Endothelial cell of umbilical vein (primary cell): ENCODE measurements around the gene ZNF330. TPM values are rescaled to one million over a fixed set of nuclear protein-coding genes. Genes with fewer than 3 reads are reported as not detected.

ENCODE experiments used
- BruUV-seq: library from RNA; stranded (reverse); fragments of 400-500 nt; replicated peaks from 2 replicates; lab custom pipeline; 2021; lab: Mats Ljungman, UMichigan
- CTCF ChIA-PET: fragments of 300-600, 350-600 bp; sonication (Branson Sonifier 250); formaldehyde crosslinking; loops from one replicate; lab custom pipeline; 2021; ENCODE audit warnings: antibody characterized with exemption, inconsistent platforms; lab: Charles Lee
- POLR2A ChIA-PET: fragments of 300-600, 350-600 bp; sonication (Branson Sonifier 250); formaldehyde crosslinking; loops from one replicate; lab custom pipeline; 2021; ENCODE audit warnings: antibody characterized with exemption, inconsistent platforms; lab: Charles Lee
- DNase-seq: peaks from one replicate; pipeline ENCODE4 v3.0.0-alpha.2; 2011; ENCODE audit warnings: low read depth, low spot score
- FAIRE-seq: peaks from 2 replicates; lab custom pipeline; 2011; peaks lifted over from hg19 to GRCh38; lab: Jason Lieb, UNC
- H2AFZ ChIP-seq: 2 replicates; pipeline ENCODE4 v1.6.0; 2012; ENCODE audit warnings: low read depth, low read length, control low read depth, inconsistent platforms
- H3K27ac ChIP-seq: 2 replicates; pipeline ENCODE4 v1.5.1; 2011; ENCODE audit warnings: low read depth, mild to moderate bottlenecking, control low read depth, low read length, moderate library complexity; ENCODE audit not compliant: insufficient read depth
- H3K27me3 ChIP-seq, 2 experiments: 2 replicates each; pipeline versions ENCODE4 v1.6.0 to v1.6.1; 2011; ENCODE audit warnings: low read length in 2 of 2, mixed read lengths in 1 of 2; ENCODE audit not compliant: control insufficient read depth in 2 of 2, insufficient read depth in 2 of 2
- H3K36me3 ChIP-seq, 2 experiments: 2 replicates in 1 of 2; 3 replicates in 1 of 2; pipeline ENCODE4 v1.5.1; 2011; ENCODE audit warnings: low read length in 2 of 2, mild to moderate bottlenecking in 1 of 2, moderate library complexity in 1 of 2; ENCODE audit not compliant: control insufficient read depth in 2 of 2, insufficient read depth in 2 of 2; ENCODE audit errors: extremely low read depth in 1 of 2
- H3K4me1 ChIP-seq: 3 replicates; pipeline ENCODE4 v1.5.1; 2011; ENCODE audit warnings: mild to moderate bottlenecking, low read length; ENCODE audit not compliant: control insufficient read depth, insufficient read depth; ENCODE audit errors: extremely low read depth
- H3K4me2 ChIP-seq: 2 replicates; pipeline ENCODE4 v1.6.1; 2011; ENCODE audit warnings: low read length, control low read depth, mixed read lengths; ENCODE audit not compliant: insufficient read depth
- H3K4me3 ChIP-seq, 3 experiments: fragments of 200-600 bp in 1 of 3; sonication (generic), shearing (Covaris generic) in 1 of 3; replicated peaks in 1 of 3; 2 replicates each; pipeline ENCODE4 v1.5.1; 2011 to 2016; ENCODE audit warnings: control low read depth in 3 of 3, low read length in 3 of 3, mild to moderate bottlenecking in 2 of 3, inconsistent platforms in 1 of 3, low read depth in 1 of 3, moderate library complexity in 1 of 3; ENCODE audit not compliant: insufficient read depth in 1 of 3
- H3K79me2 ChIP-seq: 2 replicates; pipeline ENCODE4 v1.6.0; 2012; ENCODE audit warnings: low read length, inconsistent platforms; ENCODE audit not compliant: control insufficient read depth, insufficient read depth
- H3K9ac ChIP-seq: replicated peaks from 2 replicates; pipeline ENCODE3; 2011; ENCODE audit warnings: low read length, control low read depth; ENCODE audit not compliant: insufficient read depth; ENCODE audit errors: extremely low read depth
- H3K9me1 ChIP-seq: replicated peaks from 3 replicates; pipeline ENCODE4 v1.6.0; 2011; ENCODE audit warnings: mild to moderate bottlenecking, low read length; ENCODE audit not compliant: control insufficient read depth, insufficient read depth; ENCODE audit errors: extremely low read depth
- H3K9me3 ChIP-seq: replicated peaks from 2 replicates; pipeline ENCODE4 v1.5.1; 2012; ENCODE audit warnings: low read length, inconsistent platforms; ENCODE audit not compliant: control insufficient read depth, insufficient read depth
- H4K20me1 ChIP-seq: replicated peaks from 2 replicates; pipeline ENCODE3; 2011; ENCODE audit warnings: mild to moderate bottlenecking, low read length; ENCODE audit not compliant: control insufficient read depth, insufficient read depth; ENCODE audit errors: extremely low read depth
- CTCF ChIP-seq, 2 donors: IDR thresholded peaks; 1 replicate in 1 of 2; 2 replicates in 1 of 2; pipeline ENCODE4 v1.5.1; 2011; ENCODE audit warnings: low read length in 2 of 2, mild to moderate bottlenecking in 2 of 2, moderate library complexity in 2 of 2, control low read depth in 1 of 2, inconsistent platforms in 1 of 2, low read depth in 1 of 2; ENCODE audit not compliant: insufficient read depth in 1 of 2; ENCODE audit errors: extremely low read depth in 1 of 2
- EZH2 ChIP-seq: IDR thresholded peaks from 2 replicates; pipeline ENCODE4 v1.6.1; 2012; ENCODE audit warnings: borderline replicate concordance, low read depth, mild to moderate bottlenecking, moderate library complexity, low read length, inconsistent platforms; ENCODE audit not compliant: severe bottlenecking
- FOS ChIP-seq: IDR thresholded peaks from 2 replicates; pipeline ENCODE4 v1.6.1; 2011; ENCODE audit warnings: mild to moderate bottlenecking, low read length, moderate library complexity, borderline replicate concordance; ENCODE audit not compliant: insufficient read depth
- GATA2 ChIP-seq: IDR thresholded peaks from 2 replicates; pipeline ENCODE4 v1.7.0; 2011; ENCODE audit warnings: low read depth, mild to moderate bottlenecking, moderate library complexity, mixed read lengths, low read length; ENCODE audit not compliant: insufficient read length, insufficient read depth
- JUN ChIP-seq: IDR thresholded peaks from 2 replicates; pipeline ENCODE4 v1.6.1; 2011; ENCODE audit warnings: borderline replicate concordance, low read depth; ENCODE audit not compliant: insufficient read length, insufficient read depth
- MAX ChIP-seq: IDR thresholded peaks from 2 replicates; pipeline ENCODE4 v1.6.1; 2011; ENCODE audit not compliant: insufficient read depth, insufficient read length
- MYC ChIP-seq: IDR thresholded peaks from one replicate; pipeline ENCODE4 v1.6.1; 2011; ENCODE audit warnings: mild to moderate bottlenecking, low read depth, low read length
- POLR2A ChIP-seq: IDR thresholded peaks from 2 replicates; pipeline ENCODE4 v1.6.1; 2012; ENCODE audit warnings: low read depth, mild to moderate bottlenecking, control low read depth, low read length
- POLR2AphosphoS5 ChIP-seq: IDR thresholded peaks from 2 replicates; pipeline ENCODE4 v1.6.1; 2012; ENCODE audit warnings: low read depth, mild to moderate bottlenecking, control low read depth, low read length, moderate library complexity; ENCODE audit not compliant: insufficient read depth
- dilution Hi-C: fragments of 300-500 bp; cut with MboI; formaldehyde crosslinking; loops from one replicate; pipeline ENCODE4 v1.15.0; 2019; ENCODE audit warnings: low sequenced_read_pairs; ENCODE audit not compliant: extremely low pct_ligation_motif_present
- intact Hi-C: fragments of 100-400 bp; cut with micrococcal nuclease; formaldehyde crosslinking; loops from one replicate; pipeline ENCODE4 v1.10.0; 2022
- polyA plus RNA-seq, 4 experiments: library from polyadenylated mRNA; depleted of rRNA in 3 of 4; stranded (reverse) in 3 of 4; unstranded in 1 of 4; fragments of >200 nt; gene quantifications; 2 replicates each; pipeline versions ENCODE4 v1.2.1 to v1.2.3, GENCODE V29; 2011 to 2012; ENCODE audit warnings: missing spikeins in 1 of 4
- total RNA-seq: library from RNA; stranded (reverse); gene quantifications from 2 replicates; pipeline ENCODE4 v1.2.3, GENCODE V29; 2021

The ZNF330 gene
- total and polyA plus RNA-seq, 2 donors (not counting 3 experiments of a cell fraction or from before 2014, with no cell fraction given) = 15.5 to 31.0 TPM

- no TSS peak for BruUV-seq
- Histone ChIP-seq H3K4me2 (no peak overlapping the region), H4K20me1 (no peaks in the 10 kb centered on the region), H3K9me1 (no peaks in the 10 kb centered on the region), H3K27ac (no peak overlapping the region), H3K9ac (no peak overlapping the region), H3K4me1 (no peaks in the 10 kb centered on the region), H3K4me3 (no peak overlapping the region), H3K9me3 (no peaks in the 10 kb centered on the region), H3K36me3 (no peaks in the 10 kb centered on the region), H2AFZ (no peak overlapping the region), H3K79me2 (peaks cover 2% of the 10 kb centered on the region), H3K27me3 (peaks cover 1 to 3% of the 10 kb centered on the region in 2 experiments)
- intact Hi-C loops = no loop called here
- no peak for FAIRE-seq
- CTCF ChIA-PET = no interaction called here
- dilution Hi-C loops = no loop called here
- POLR2A ChIA-PET = no interaction called here
- TF ChIP-seq FOS (no peak), JUN (no peak), POLR2AphosphoS5 (no peak), GATA2 (no peak), EZH2 (no peak), MAX (no peak), MYC (no peak), POLR2A (no peak), CTCF (IDR thresholded peaks at IDR 0.05; ENCODE audit: extremely low read depth in 1 of 2, insufficient read depth in 1 of 2, low read depth in 1 of 2, low read length in 2 of 2) (no peak)
- DNase-seq = no peak
Observed at GRCh38 chr4:141216002-141216761, 4.5 kb upstream of the ZNF330 start.
